HepG2 (cell line): ENCODE results near the gene EYA2. TPM values are rescaled to one million over a fixed set of nuclear protein-coding genes. Genes with fewer than 3 reads are reported as not detected.

Source experiments
- ATAC-seq: fragments of 200-7000 bp; cut with Tn5 transposase; 3 replicates; pipeline ENCODE4 v1.9.1; 2020; ENCODE audit warnings: mild to moderate bottlenecking, moderate library complexity
- BruUV-seq: library from RNA; stranded (reverse); fragments of 400-500 nt; replicated peaks from 2 replicates; lab custom pipeline; 2021; lab: Mats Ljungman, UMichigan
- CTCF ChIA-PET: fragments of 300-600 bp; formaldehyde crosslinking; extraction: SDS; loops from one replicate; lab custom pipeline; 2021; ENCODE audit warnings: low total read pairs, inconsistent platforms, low intra/inter-chr PET ratio; lab: Yijun Ruan, JAX
- POLR2A ChIA-PET: fragments of 350-600 bp; sonication (Branson Sonifier 250); formaldehyde crosslinking; loops from one replicate; lab custom pipeline; 2020; ENCODE audit warnings: antibody characterized with exemption, inconsistent platforms; lab: Yijun Ruan, JAX
- DNase-seq: peaks from one replicate; pipeline ENCODE4 v3.0.0-alpha.2; 2015; ENCODE audit warnings: low spot score
- FAIRE-seq: peaks from 3 replicates; lab custom pipeline; 2011; peaks lifted over from hg19 to GRCh38; lab: Jason Lieb, UNC
- H2AFZ ChIP-seq: one replicate; pipeline ENCODE4 v1.6.1; 2011; ENCODE audit warnings: low read length, inconsistent platforms
- H3K27ac ChIP-seq: fragments of 300-600 bp; 3 replicates; pipeline ENCODE4 v1.8.0; 2011; ENCODE audit warnings: mixed run types, mild to moderate bottlenecking, mixed read lengths, low read length, inconsistent platforms; ENCODE audit not compliant: insufficient read depth; ENCODE audit errors: extremely low read length
- H3K27me3 ChIP-seq, 2 experiments: fragments of 200-600 bp in 1 of 2; 2 replicates in 1 of 2; 3 replicates in 1 of 2; pipeline versions ENCODE4 v1.6.0 to v1.8.0; 2011; ENCODE audit warnings: low read length in 2 of 2, mild to moderate bottlenecking in 2 of 2, moderate library complexity in 2 of 2, inconsistent platforms in 1 of 2; ENCODE audit not compliant: insufficient read depth in 2 of 2, control insufficient read depth in 1 of 2
- H3K36me3 ChIP-seq, 2 experiments: fragments of 200-600 bp in 1 of 2; replicated peaks in 1 of 2; 2 replicates in 1 of 2; 3 replicates in 1 of 2; pipeline versions ENCODE4 v1.5.1 to v1.8.0; 2011; ENCODE audit warnings: low read length in 2 of 2, inconsistent platforms in 1 of 2; ENCODE audit not compliant: insufficient read depth in 2 of 2, control insufficient read depth in 1 of 2
- H3K4me1 ChIP-seq: 2 replicates; pipeline ENCODE4 v1.5.1; 2012; ENCODE audit warnings: low read length, inconsistent platforms; ENCODE audit not compliant: insufficient read depth
- H3K4me2 ChIP-seq: 2 replicates; pipeline ENCODE4 v1.6.0; 2011; ENCODE audit warnings: low read depth, low read length, inconsistent platforms
- H3K4me3 ChIP-seq, 3 experiments: fragments of 200-600 bp in 1 of 3; sonication (generic), shearing (Covaris generic) in 1 of 3; replicated peaks in 1 of 3; 2 replicates each; pipeline ENCODE4 v1.5.1; 2011 to 2016; ENCODE audit warnings: low read length in 3 of 3, inconsistent platforms in 2 of 3, low read depth in 2 of 3, mild to moderate bottlenecking in 2 of 3, control low read depth in 1 of 3, mixed read lengths in 1 of 3; ENCODE audit not compliant: insufficient read depth in 1 of 3
- H3K79me2 ChIP-seq: one replicate; pipeline ENCODE4 v1.6.1; 2011; ENCODE audit warnings: low read length, inconsistent platforms; ENCODE audit not compliant: insufficient read depth
- H3K9ac ChIP-seq: 2 replicates; pipeline ENCODE4 v1.6.0; 2011; ENCODE audit warnings: mild to moderate bottlenecking, low read depth, low read length, inconsistent platforms; ENCODE audit not compliant: insufficient read depth
- H3K9me3 ChIP-seq: 2 replicates; pipeline ENCODE4 v1.5.1; 2012; ENCODE audit warnings: mild to moderate bottlenecking, low read length
- H4K20me1 ChIP-seq: 2 replicates; pipeline ENCODE4 v1.6.0; 2011; ENCODE audit warnings: inconsistent platforms, mild to moderate bottlenecking, low read length, moderate library complexity; ENCODE audit not compliant: insufficient read depth
- KDM6A ChIP-seq: IDR thresholded peaks from 2 replicates; pipeline ENCODE4 v1.6.1; 2016; ENCODE audit warnings: low read depth
- ZNF335 ChIP-seq: sonication (generic); formaldehyde crosslinking; IDR thresholded peaks from 2 replicates; pipeline ENCODE4 v1.4.0; 2020; ENCODE audit warnings: missing genetic modification reagents
- ZNF891 ChIP-seq: sonication (generic); formaldehyde crosslinking; IDR thresholded peaks from 2 replicates; pipeline ENCODE4 v1.5.0; 2020; ENCODE audit warnings: mild to moderate bottlenecking, missing genetic modification reagents
- ZSCAN31 ChIP-seq: sonication (generic); formaldehyde crosslinking; IDR thresholded peaks from 2 replicates; pipeline ENCODE4 v1.5.0; 2020; ENCODE audit warnings: low read depth, mild to moderate bottlenecking, missing genetic modification reagents
- WGBS: methylation state at CpG from one replicate; pipeline ENCODE4 v1.1.6; 2017; ENCODE audit warnings: low lambda C conversion rate; 5-methylcytosine and 5-hydroxymethylcytosine counted together
- in situ Hi-C: cut with HindIII; loops from 2 replicates; pipeline ENCODE4 v1.10.0; 2017; ENCODE audit warnings: low pct_unique_long_range_greater_than_20kb; ENCODE audit not compliant: extremely low pct_ligation_motif_present
- intact Hi-C: fragments of 100-400 bp; cut with micrococcal nuclease; formaldehyde crosslinking; loops from one replicate; pipeline ENCODE4 v1.10.0; 2022; ENCODE audit not compliant: unreplicated experiment
- polyA plus RNA-seq, 8 experiments: library from polyadenylated mRNA; depleted of rRNA in 3 of 8; stranded (reverse) in 7 of 8; unstranded in 1 of 8; fragments of >200 nt; fragmentation: Illumina TruSeq in 4 of 8; extraction: Trizol in 4 of 8; gene quantifications; 2 replicates each; pipeline versions ENCODE4 v1.2.1 to v1.2.3, GENCODE V29; 2011 to 2016; ENCODE audit warnings: low read depth in 4 of 8, missing spikeins in 1 of 8, mixed read lengths in 1 of 8; ENCODE audit not compliant: insufficient read depth in 1 of 8
- total RNA-seq, 5 experiments: library from RNA; depleted of rRNA; stranded (reverse); fragments of >200 nt; fragmentation: Illumina TruSeq; extraction: Trizol; gene quantifications; 2 replicates each; pipeline ENCODE4 v1.2.3, GENCODE V29; 2016; ENCODE audit warnings: low read depth in 1 of 5
- TF ChIP-seq, protein P1 (sequence below): IDR thresholded peaks from 2 replicates; pipeline ENCODE4 v1.4.0; 2020; ENCODE audit warnings: mild to moderate bottlenecking, missing genetic modification reagents

The EYA2 gene
- total and polyA plus RNA-seq, 2 of the 13 experiments (the other 11 are each of a cell fraction or from before 2014, with no cell fraction given): not detected

GRCh38 chr20:46943861-46944591, 49.4 kb downstream of the EYA2 start:
- BruUV-seq: no TSS peak
- FAIRE-seq: no peak
- WGBS: 16% methylated on average over 10 of the region's 11 CpGs

More at GRCh38 chr20:46943861-46944591, 49.4 kb downstream of the EYA2 start:
- Histone ChIP-seq H3K4me1 (no peaks in the 10 kb centered on the region), H3K4me2 (no peak overlapping the region), H3K27me3 (peaks cover 14 to 55% of the 10 kb centered on the region in 2 experiments; a peak in 4 of 5 replicates), H3K36me3 (no peaks in the 10 kb centered on the region), H4K20me1 (no peaks in the 10 kb centered on the region), H3K27ac (no peak overlapping the region), H3K4me3 (no peak overlapping the region), H3K9me3 (no peaks in the 10 kb centered on the region), H2AFZ (no peak overlapping the region), H3K9ac (no peak overlapping the region), H3K79me2 (no peaks in the 10 kb centered on the region)
- no peak for TF ChIP-seq KDM6A (CRISPR knock-in tag)
- TF ChIP-seq ZNF891 (CRISPR knock-in tag): no peak
- TF ChIP-seq, protein P1, sequence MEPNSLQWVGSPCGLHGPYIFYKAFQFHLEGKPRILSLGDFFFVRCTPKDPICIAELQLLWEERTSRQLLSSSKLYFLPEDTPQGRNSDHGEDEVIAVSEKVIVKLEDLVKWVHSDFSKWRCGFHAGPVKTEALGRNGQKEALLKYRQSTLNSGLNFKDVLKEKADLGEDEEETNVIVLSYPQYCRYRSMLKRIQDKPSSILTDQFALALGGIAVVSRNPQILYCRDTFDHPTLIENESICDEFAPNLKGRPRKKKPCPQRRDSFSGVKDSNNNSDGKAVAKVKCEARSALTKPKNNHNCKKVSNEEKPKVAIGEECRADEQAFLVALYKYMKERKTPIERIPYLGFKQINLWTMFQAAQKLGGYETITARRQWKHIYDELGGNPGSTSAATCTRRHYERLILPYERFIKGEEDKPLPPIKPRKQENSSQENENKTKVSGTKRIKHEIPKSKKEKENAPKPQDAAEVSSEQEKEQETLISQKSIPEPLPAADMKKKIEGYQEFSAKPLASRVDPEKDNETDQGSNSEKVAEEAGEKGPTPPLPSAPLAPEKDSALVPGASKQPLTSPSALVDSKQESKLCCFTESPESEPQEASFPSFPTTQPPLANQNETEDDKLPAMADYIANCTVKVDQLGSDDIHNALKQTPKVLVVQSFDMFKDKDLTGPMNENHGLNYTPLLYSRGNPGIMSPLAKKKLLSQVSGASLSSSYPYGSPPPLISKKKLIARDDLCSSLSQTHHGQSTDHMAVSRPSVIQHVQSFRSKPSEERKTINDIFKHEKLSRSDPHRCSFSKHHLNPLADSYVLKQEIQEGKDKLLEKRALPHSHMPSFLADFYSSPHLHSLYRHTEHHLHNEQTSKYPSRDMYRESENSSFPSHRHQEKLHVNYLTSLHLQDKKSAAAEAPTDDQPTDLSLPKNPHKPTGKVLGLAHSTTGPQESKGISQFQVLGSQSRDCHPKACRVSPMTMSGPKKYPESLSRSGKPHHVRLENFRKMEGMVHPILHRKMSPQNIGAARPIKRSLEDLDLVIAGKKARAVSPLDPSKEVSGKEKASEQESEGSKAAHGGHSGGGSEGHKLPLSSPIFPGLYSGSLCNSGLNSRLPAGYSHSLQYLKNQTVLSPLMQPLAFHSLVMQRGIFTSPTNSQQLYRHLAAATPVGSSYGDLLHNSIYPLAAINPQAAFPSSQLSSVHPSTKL: no peak
- no peak for TF ChIP-seq ZNF335 (CRISPR knock-in tag)
- TF ChIP-seq ZSCAN31: no peak
- intact Hi-C loops (no loop called here), in situ Hi-C loops (no loop called here)
- POLR2A ChIA-PET: no interaction called here
- no peak for ATAC-seq
- DNase-seq: no peak
- CTCF ChIA-PET: no interaction called here
